GM12864 (cell line): ENCODE measurements around the gene HOXB1.

Experiments
- DNase-seq: peaks from one replicate; pipeline ENCODE4 v3.0.0-alpha.2; 2011; ENCODE audit warnings: low read depth
- H3K4me3 ChIP-seq: 2 replicates; pipeline ENCODE4 v1.5.1; 2011; ENCODE audit warnings: mild to moderate bottlenecking, low read depth, low read length, control low read depth
- TF ChIP-seq, protein P1 (sequence below): IDR thresholded peaks from 2 replicates; pipeline ENCODE4 v1.5.1; 2011; ENCODE audit warnings: low read depth, mild to moderate bottlenecking, moderate library complexity, low read length, control low read depth, inconsistent platforms; ENCODE audit errors: missing control alignments

HOXB1 gene

DNA sequence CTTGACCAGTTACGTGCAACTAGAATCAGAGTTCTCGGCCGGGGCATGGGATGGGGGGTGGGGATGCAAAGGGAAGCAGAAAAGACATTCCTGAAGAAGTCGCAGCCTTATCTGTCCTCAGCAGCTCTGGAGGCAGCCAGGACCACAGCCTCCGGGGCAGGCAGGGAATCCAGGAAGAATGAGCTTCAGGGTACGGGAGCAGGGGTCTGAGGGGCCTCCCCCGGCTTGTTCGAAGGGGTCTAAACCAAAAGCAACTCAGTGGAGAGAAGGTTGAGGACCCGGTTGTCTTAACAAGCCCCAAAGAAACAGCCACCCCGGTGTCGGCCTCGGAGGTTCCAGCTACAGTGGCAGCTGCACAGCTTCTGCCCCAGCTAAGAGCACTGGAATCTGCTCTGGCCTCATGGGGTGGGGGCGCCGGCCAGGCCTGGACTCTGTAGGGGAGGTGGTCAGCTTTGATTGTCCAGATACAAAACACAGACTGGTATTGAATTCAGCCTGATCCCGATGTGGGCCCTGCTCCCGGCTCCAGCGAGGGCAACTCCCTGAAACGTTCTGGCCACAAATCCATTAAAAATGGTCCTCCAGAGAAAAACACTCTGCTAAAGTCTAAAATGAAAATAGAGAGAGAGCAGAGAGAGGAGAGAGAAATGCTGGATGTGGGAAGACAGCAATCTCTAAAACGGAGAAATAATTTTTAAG lies 39.7 kb upstream of the HOXB1 start:
- DNase-seq, result no peak
- TF ChIP-seq, protein P1, sequence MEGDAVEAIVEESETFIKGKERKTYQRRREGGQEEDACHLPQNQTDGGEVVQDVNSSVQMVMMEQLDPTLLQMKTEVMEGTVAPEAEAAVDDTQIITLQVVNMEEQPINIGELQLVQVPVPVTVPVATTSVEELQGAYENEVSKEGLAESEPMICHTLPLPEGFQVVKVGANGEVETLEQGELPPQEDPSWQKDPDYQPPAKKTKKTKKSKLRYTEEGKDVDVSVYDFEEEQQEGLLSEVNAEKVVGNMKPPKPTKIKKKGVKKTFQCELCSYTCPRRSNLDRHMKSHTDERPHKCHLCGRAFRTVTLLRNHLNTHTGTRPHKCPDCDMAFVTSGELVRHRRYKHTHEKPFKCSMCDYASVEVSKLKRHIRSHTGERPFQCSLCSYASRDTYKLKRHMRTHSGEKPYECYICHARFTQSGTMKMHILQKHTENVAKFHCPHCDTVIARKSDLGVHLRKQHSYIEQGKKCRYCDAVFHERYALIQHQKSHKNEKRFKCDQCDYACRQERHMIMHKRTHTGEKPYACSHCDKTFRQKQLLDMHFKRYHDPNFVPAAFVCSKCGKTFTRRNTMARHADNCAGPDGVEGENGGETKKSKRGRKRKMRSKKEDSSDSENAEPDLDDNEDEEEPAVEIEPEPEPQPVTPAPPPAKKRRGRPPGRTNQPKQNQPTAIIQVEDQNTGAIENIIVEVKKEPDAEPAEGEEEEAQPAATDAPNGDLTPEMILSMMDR, result no peak
- H3K4me3 ChIP-seq, result no peak overlapping the region

DNA sequence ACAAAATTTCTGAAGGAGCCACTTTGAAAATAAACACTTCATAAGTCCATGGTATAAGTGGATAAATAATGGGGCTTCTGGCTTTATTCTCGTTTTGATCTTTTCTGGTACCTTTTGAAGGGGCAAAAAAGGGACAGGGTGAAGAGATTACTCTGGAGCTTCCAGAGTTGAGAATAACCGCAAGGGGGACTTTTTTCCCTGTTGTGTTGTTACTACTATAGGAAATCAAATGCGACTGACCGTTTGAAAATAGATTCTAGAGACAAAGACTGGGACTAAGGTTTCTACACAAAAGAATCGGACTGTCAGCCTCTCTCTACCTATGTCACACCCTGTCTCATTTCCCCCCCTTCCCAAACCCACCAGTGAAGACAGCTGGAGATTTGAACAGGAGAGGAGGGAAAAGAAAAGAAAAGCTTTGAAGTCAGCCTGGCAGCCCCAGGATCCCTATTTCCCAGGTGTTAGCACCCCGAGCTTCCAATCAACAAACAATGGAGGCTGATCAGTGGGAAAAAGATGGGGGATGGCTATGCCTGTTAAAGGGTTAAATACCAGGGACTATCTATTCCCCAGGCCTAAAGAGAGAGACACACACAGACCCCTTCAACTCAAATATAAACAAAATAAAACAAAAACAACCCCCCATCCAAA lies 39.0 kb upstream of the HOXB1 start:
- DNase-seq, result no peak
- no peak overlapping the region for H3K4me3 ChIP-seq
- TF ChIP-seq, protein P1, result no peak

DNA sequence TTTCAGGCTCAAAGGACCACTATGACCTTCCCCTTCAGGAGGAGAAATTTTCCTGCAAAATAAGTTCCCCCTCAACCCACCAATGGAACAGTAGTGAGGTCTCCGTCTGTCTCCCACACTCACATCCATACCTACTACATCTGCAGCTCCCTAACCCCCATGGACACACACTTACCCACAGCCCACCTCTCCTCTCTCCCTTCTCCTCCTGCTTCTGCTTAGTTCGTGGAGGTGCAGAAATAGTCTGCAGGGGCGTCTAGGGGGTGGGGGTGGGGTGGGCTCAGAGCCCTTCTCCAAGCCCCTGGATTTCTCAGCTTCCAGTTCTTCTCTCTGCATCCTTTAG lies 38.4 kb upstream of the HOXB1 start:
- no peak overlapping the region for H3K4me3 ChIP-seq

DNA sequence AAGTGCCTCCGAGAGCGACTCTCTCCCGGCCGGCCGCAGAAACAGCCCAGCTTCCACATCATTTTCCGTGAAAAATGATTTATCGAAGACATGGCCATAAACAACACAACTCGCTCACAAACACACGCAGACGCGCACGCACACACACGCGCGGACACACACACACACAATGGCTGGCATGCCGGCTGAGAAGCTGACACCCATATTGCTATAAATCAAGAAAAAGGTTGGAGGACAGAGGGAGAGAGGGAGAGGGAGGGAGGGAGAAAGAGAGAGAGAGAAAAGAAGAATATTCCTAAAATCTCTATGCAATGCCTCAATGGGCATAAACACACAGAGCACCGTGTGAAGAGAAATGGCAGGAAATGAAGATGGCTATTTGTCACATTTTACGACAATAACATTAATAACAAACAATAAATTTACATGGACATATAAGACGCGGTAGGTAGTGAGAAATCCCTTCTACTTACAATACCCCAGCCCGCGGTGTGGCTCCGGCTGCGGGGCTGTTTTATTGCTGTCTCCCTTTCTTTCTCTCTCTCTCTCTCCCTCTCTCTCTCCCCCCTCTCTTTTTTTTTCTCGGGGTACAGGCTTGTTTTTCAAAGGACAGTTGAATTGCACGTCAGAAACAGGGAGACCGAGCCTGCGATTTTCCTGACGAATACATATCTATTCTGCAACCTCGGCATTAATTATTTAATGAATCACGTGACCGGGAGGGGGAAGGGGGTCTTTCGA lies 37.9 kb upstream of the HOXB1 start:
- no peak overlapping the region for H3K4me3 ChIP-seq
- DNase-seq, result no peak
- TF ChIP-seq, protein P1, result no peak

More for the DNA sequence above, 38.4 kb upstream of the HOXB1 start:
- TF ChIP-seq, protein P1, result no peak
- DNase-seq, result no peak

DNA sequence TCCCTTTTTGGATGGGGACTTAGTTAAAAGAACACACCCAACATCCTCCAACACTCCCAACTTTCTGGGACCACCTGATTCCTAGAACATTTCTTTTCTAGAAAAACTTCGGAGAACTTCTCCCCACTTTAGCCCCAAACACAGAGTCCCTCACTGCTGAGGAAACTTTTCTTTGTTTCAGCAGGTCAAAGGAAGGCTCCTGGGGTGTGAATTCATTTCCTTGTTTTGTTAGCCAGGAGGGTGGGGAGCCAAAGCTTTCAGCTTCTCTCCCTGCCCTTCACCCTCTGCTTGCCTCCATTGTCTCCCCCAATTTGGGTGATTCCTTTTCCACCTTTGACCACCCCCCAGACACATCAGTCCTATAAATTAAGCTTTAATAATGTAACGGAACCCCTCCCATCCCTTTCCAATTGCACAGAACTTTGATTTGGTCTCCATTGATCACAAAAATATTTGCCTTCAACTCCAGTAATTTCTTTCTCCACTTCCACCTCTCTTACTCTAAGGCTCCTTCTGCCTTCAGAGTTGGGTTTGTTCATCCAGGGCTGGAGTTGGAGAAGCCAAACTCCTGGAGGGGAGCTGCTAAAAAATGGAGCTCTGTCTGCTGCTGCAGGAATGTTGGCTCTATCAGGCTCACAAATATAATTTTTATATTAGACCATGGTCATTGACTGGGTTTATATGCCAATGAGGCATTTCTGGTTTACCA lies 37.0 kb upstream of the HOXB1 start:
- TF ChIP-seq, protein P1, result no peak
- DNase-seq, result no peak
- H3K4me3 ChIP-seq, result no peak overlapping the region

DNA sequence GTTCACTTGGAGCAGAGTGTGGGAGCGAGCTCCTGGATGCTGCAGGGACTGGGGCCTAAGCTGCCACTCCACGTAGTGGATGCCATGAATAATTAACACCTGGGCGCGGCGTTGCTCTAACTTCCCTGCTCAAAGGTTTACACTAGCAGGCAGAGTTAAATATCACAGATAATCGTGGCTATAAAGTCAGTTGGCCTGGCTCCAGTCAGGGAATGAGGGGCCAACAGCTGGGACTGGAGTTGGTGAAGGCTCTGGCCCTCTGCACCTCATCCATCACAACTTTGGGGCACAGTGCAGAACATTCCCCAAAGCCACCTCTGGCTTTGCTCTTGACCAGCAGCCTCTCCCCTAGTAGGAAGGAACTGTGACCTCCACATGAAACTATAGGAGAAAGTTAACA lies 36.4 kb upstream of the HOXB1 start:
- TF ChIP-seq, protein P1, result no peak
- H3K4me3 ChIP-seq, result no peak overlapping the region
- DNase-seq, result no peak
